ENCODE data around the gene NFKBIB.

- no peak for TF ChIP-seq PRDM4 (CRISPR knock-in tag; IDR thresholded peaks at IDR 0.05; ENCODE audit: borderline replicate concordance)
- no peak for TF ChIP-seq POLR2AphosphoS5 (IDR thresholded peaks at IDR 0.05; ENCODE audit: low read depth, low read length)
- no peak for TF ChIP-seq ZFP36 (IDR thresholded peaks at IDR 0.05; ENCODE audit: borderline replicate concordance, low read depth, low read length, partially characterized antibody)
- no peak for TF ChIP-seq ZSCAN9 (CRISPR knock-in tag; IDR thresholded peaks at IDR 0.05; ENCODE audit: borderline replicate concordance)
- no peak for TF ChIP-seq CTCF (CRISPR knock-in tag; IDR thresholded peaks at IDR 0.05)
- TF ChIP-seq POLR2G (IDR thresholded peaks at IDR 0.05; ENCODE audit: low read depth, low read length): no peak
Observed at GRCh38 chr19:38931521-38931793, 31.7 kb downstream of the NFKBIB start.
